Trophoblast cell (in vitro differentiated cells and primary cell): ENCODE measurements around the gene PDE4B.

Experiments
- DNase-seq, 2 donors: peaks; one replicate each; pipeline ENCODE4 v3.0.0-alpha.2; 2016
- H2AFZ ChIP-seq: 2 replicates; pipeline ENCODE4 v1.6.1; 2013; ENCODE audit warnings: low read length, moderate library complexity, mild to moderate bottlenecking; ENCODE audit not compliant: insufficient read depth, poor library complexity
- H2AK5ac ChIP-seq: 2 replicates; pipeline ENCODE4 v1.6.1; 2013; ENCODE audit warnings: mild to moderate bottlenecking, low read length
- H2BK120ac ChIP-seq: 2 replicates; pipeline ENCODE4 v1.6.1; 2013; ENCODE audit warnings: low read length, mild to moderate bottlenecking, moderate library complexity; ENCODE audit not compliant: insufficient read depth, poor library complexity
- H2BK12ac ChIP-seq: 2 replicates; pipeline ENCODE4 v1.6.1; 2013; ENCODE audit warnings: mild to moderate bottlenecking, low read length, moderate library complexity
- H2BK5ac ChIP-seq: 2 replicates; pipeline ENCODE4 v1.6.1; 2013; ENCODE audit warnings: low read length, low read depth, moderate library complexity, mild to moderate bottlenecking; ENCODE audit not compliant: poor library complexity
- H3K14ac ChIP-seq: 2 replicates; pipeline ENCODE4 v1.6.1; 2013; ENCODE audit warnings: mild to moderate bottlenecking, low read length
- H3K18ac ChIP-seq: 2 replicates; pipeline ENCODE4 v1.6.1; 2013; ENCODE audit warnings: mild to moderate bottlenecking, low read length
- H3K23ac ChIP-seq: 2 replicates; pipeline ENCODE4 v1.6.1; 2013; ENCODE audit warnings: low read length
- H3K27ac ChIP-seq: 2 replicates; pipeline ENCODE4 v1.5.1; 2013; ENCODE audit warnings: low read depth, mild to moderate bottlenecking, inconsistent platforms, low read length, moderate library complexity
- H3K27me3 ChIP-seq: 2 replicates; pipeline ENCODE4 v1.6.1; 2013; ENCODE audit warnings: inconsistent platforms, mild to moderate bottlenecking, low read length, moderate library complexity; ENCODE audit not compliant: insufficient read depth
- H3K36me3 ChIP-seq, 2 experiments: 1 replicate in 1 of 2; 2 replicates in 1 of 2; pipeline ENCODE4 v1.6.1; 2013; ENCODE audit warnings: low read length in 2 of 2, mild to moderate bottlenecking in 2 of 2, moderate library complexity in 1 of 2; ENCODE audit not compliant: insufficient read depth in 2 of 2, control insufficient read depth in 1 of 2
- H3K4ac ChIP-seq: 2 replicates; pipeline ENCODE4 v1.6.1; 2013; ENCODE audit warnings: low read depth, mild to moderate bottlenecking, low read length, moderate library complexity
- H3K4me1 ChIP-seq, 2 experiments: 1 replicate in 1 of 2; 2 replicates in 1 of 2; pipeline ENCODE4 v1.6.1; 2013; ENCODE audit warnings: low read length in 2 of 2, mild to moderate bottlenecking in 2 of 2, moderate library complexity in 1 of 2; ENCODE audit not compliant: insufficient read depth in 2 of 2, control insufficient read depth in 1 of 2
- H3K4me2 ChIP-seq: 2 replicates; pipeline ENCODE4 v1.6.1; 2013; ENCODE audit warnings: inconsistent platforms, mild to moderate bottlenecking, low read length, moderate library complexity
- H3K4me3 ChIP-seq: 2 replicates; pipeline ENCODE4 v1.5.1; 2013; ENCODE audit warnings: mild to moderate bottlenecking, low read depth, low read length, inconsistent platforms
- H3K79me1 ChIP-seq: one replicate; pipeline ENCODE4 v1.6.1; 2013; ENCODE audit warnings: low read length
- H3K79me2 ChIP-seq: 2 replicates; pipeline ENCODE4 v1.6.1; 2013; ENCODE audit warnings: low read length, mild to moderate bottlenecking; ENCODE audit not compliant: control insufficient read depth, insufficient read depth, poor library complexity
- H3K9ac ChIP-seq: 2 replicates; pipeline ENCODE4 v1.6.1; 2013; ENCODE audit warnings: mild to moderate bottlenecking, low read length
- H3K9me3 ChIP-seq: 2 replicates; pipeline ENCODE4 v1.6.1; 2013; ENCODE audit warnings: low read depth, mild to moderate bottlenecking, control low read depth, inconsistent platforms, low read length; ENCODE audit not compliant: insufficient read depth
- H4K12ac ChIP-seq: 2 replicates; pipeline ENCODE4 v1.6.1; 2013; ENCODE audit warnings: low read depth, mild to moderate bottlenecking, low read length, moderate library complexity
- H4K8ac ChIP-seq: 2 replicates; pipeline ENCODE4 v1.6.1; 2013; ENCODE audit warnings: low read depth, mild to moderate bottlenecking, low read length, moderate library complexity
- H4K91ac ChIP-seq: one replicate; pipeline ENCODE4 v1.6.1; 2013; ENCODE audit warnings: low read depth, mild to moderate bottlenecking, low read length, moderate library complexity
- WGBS: extraction: QIAGEN DNeasy Blood & Tissue Kit; methylation state at CpG from one replicate; pipeline ENCODE4 v1.1.7; 2013; ENCODE audit warnings: missing lambda C conversion rate; ENCODE audit not compliant: insufficient read length, insufficient coverage; ENCODE audit errors: extremely low coverage; 5-methylcytosine and 5-hydroxymethylcytosine counted together

The PDE4B gene

GRCh38 chr1:65764052-65764451 is 28.6 kb upstream of the PDE4B start:
- Histone ChIP-seq H3K36me3 (no peaks in the 10 kb centered on the region), H4K8ac (no peak overlapping the region), H4K12ac (no peak overlapping the region), H2BK5ac (no peak overlapping the region), H2AFZ (no peak overlapping the region), H3K4me2 (no peak overlapping the region), H3K4ac (no peak overlapping the region), H3K79me1 (no peaks in the 10 kb centered on the region), H2BK120ac (no peak overlapping the region), H3K9ac (no peak overlapping the region), H3K4me1 (no peaks in the 10 kb centered on the region), H3K9me3 (no peaks in the 10 kb centered on the region), H4K91ac (no peak overlapping the region), H3K4me3 (no peak overlapping the region), H3K18ac (no peak overlapping the region), H3K27me3 (no peaks in the 10 kb centered on the region), H3K14ac (no peak overlapping the region), H2BK12ac (no peak overlapping the region), H3K79me2 (no peaks in the 10 kb centered on the region), H2AK5ac (no peak overlapping the region), H3K23ac (no peak overlapping the region), H3K27ac (no peak overlapping the region)
- DNase-seq, result no peak

GRCh38 chr1:65765631-65766030 is 27.1 kb upstream of the PDE4B start:
- Histone ChIP-seq H3K79me2 (no peaks in the 10 kb centered on the region), H3K36me3 (no peaks in the 10 kb centered on the region), H3K14ac (no peak overlapping the region), H3K4me3 (no peak overlapping the region), H2AK5ac (no peak overlapping the region), H3K9me3 (no peaks in the 10 kb centered on the region), H3K23ac (no peak overlapping the region), H3K18ac (no peak overlapping the region), H2AFZ (no peak overlapping the region), H3K4me2 (no peak overlapping the region), H3K4ac (no peak overlapping the region), H4K8ac (no peak overlapping the region), H2BK5ac (no peak overlapping the region), H4K12ac (no peak overlapping the region), H3K27ac (no peak overlapping the region), H4K91ac (no peak overlapping the region), H3K27me3 (no peaks in the 10 kb centered on the region), H3K79me1 (no peaks in the 10 kb centered on the region), H3K4me1 (no peaks in the 10 kb centered on the region), H3K9ac (no peak overlapping the region), H2BK12ac (no peak overlapping the region), H2BK120ac (no peak overlapping the region)
- no CpG with 5 or more reads among the region's 4 CpGs for WGBS
- DNase-seq, result no peak

GRCh38 chr1:65769636-65770035 is 23.1 kb upstream of the PDE4B start:
- H3K18ac ChIP-seq, result no peak overlapping the region
- WGBS, result no CpG with 5 or more reads among the region's 2 CpGs
- H3K27ac ChIP-seq, result no peak overlapping the region
- H3K36me3 ChIP-seq, result no peaks in the 10 kb centered on the region
- no peaks in the 10 kb centered on the region for H3K27me3 ChIP-seq
- no peak overlapping the region for H3K14ac ChIP-seq
- H3K23ac ChIP-seq, result no peak overlapping the region
- H4K12ac ChIP-seq, result no peak overlapping the region
- no peaks in the 10 kb centered on the region for H3K79me1 ChIP-seq
- H3K4me3 ChIP-seq, result no peak overlapping the region
- no peak overlapping the region for H2BK120ac ChIP-seq
- no peak for DNase-seq
- no peaks in the 10 kb centered on the region for H3K79me2 ChIP-seq
- no peak overlapping the region for H2BK5ac ChIP-seq
- no peak overlapping the region for H3K9ac ChIP-seq
- H3K4me1 ChIP-seq, result no peaks in the 10 kb centered on the region
- H4K8ac ChIP-seq, result no peak overlapping the region
- no peaks in the 10 kb centered on the region for H3K9me3 ChIP-seq
- no peak overlapping the region for H2AFZ ChIP-seq
- H2AK5ac ChIP-seq, result no peak overlapping the region
- no peak overlapping the region for H3K4ac ChIP-seq
- H3K4me2 ChIP-seq, result no peak overlapping the region
- H2BK12ac ChIP-seq, result no peak overlapping the region
- H4K91ac ChIP-seq, result no peak overlapping the region

- H3K4me3 ChIP-seq, result no peak overlapping the region
- H3K4me2 ChIP-seq, result no peak overlapping the region
- no peak overlapping the region for H4K8ac ChIP-seq
- H2BK120ac ChIP-seq, result no peak overlapping the region
- DNase-seq, result no peak
- H2AFZ ChIP-seq, result no peak overlapping the region
- no peaks in the 10 kb centered on the region for H3K79me1 ChIP-seq
- no peaks in the 10 kb centered on the region for H3K79me2 ChIP-seq
- H3K27ac ChIP-seq, result no peak overlapping the region
- H4K12ac ChIP-seq, result no peak overlapping the region
- H3K9ac ChIP-seq, result no peak overlapping the region
- H3K27me3 ChIP-seq, result no peaks in the 10 kb centered on the region
- no peak overlapping the region for H3K14ac ChIP-seq
- H3K23ac ChIP-seq, result no peak overlapping the region
- no peaks in the 10 kb centered on the region for H3K4me1 ChIP-seq
- no peak overlapping the region for H2AK5ac ChIP-seq
- no peaks in the 10 kb centered on the region for H3K9me3 ChIP-seq
- no peaks in the 10 kb centered on the region for H3K36me3 ChIP-seq
- H2BK5ac ChIP-seq, result no peak overlapping the region
- no peak overlapping the region for H3K18ac ChIP-seq
- no CpG with 5 or more reads among the region's 2 CpGs for WGBS
- H4K91ac ChIP-seq, result no peak overlapping the region
- H2BK12ac ChIP-seq, result no peak overlapping the region
- H3K4ac ChIP-seq, result no peak overlapping the region
Measured at GRCh38 chr1:65772607-65773006, 20.1 kb upstream of the PDE4B start.
